HEK293T (cell line): ENCODE data around the gene EGF.
"Not testable (repeated sequence)": the region's sequence is repeated elsewhere in the genome, so short reads cannot be mapped to it uniquely, and the experiment has no call there.

Source experiments
- CTCF ChIA-PET: fragments of 350-600 bp; formaldehyde crosslinking; extraction: SDS; loops from one replicate; lab custom pipeline; 2021; ENCODE audit warnings: antibody characterized with exemption, inconsistent platforms; lab: Yijun Ruan, JAX
- POLR2A ChIA-PET: fragments of 350-600 bp; formaldehyde crosslinking; extraction: SDS; loops from one replicate; lab custom pipeline; 2020; ENCODE audit warnings: antibody characterized with exemption, inconsistent platforms; lab: Yijun Ruan, JAX
- DNase-seq: peaks from one replicate; pipeline ENCODE4 v3.0.0; 2012; ENCODE audit warnings: mixed read lengths; ENCODE audit errors: extremely low spot score
- ARNT ChIP-seq: fragments of 450-650 bp; IDR thresholded peaks from 2 replicates; pipeline ENCODE4 v1.6.1; 2017; ENCODE audit warnings: mild to moderate bottlenecking
- BHLHE40 ChIP-seq: fragments of 450-650 bp; IDR thresholded peaks from 2 replicates; pipeline ENCODE4 v1.6.1; 2016; ENCODE audit warnings: mild to moderate bottlenecking, moderate library complexity, borderline replicate concordance
- CTBP1 ChIP-seq: fragments of 450-650 bp; IDR thresholded peaks from 2 replicates; pipeline ENCODE4 v1.6.1; 2016; ENCODE audit warnings: borderline replicate concordance
- ELF4 ChIP-seq: fragments of 450-650 bp; IDR thresholded peaks from 2 replicates; pipeline ENCODE4 v1.6.1; 2017; ENCODE audit warnings: antibody characterized with exemption
- FOXA1 ChIP-seq: fragments of 450-650 bp; IDR thresholded peaks from 2 replicates; pipeline ENCODE4 v1.6.1; 2016; ENCODE audit warnings: mild to moderate bottlenecking
- FOXK2 ChIP-seq: fragments of 450-650 bp; IDR thresholded peaks from 2 replicates; pipeline ENCODE4 v1.6.1; 2016; ENCODE audit warnings: mild to moderate bottlenecking
- FOXM1 ChIP-seq: fragments of 450-650 bp; IDR thresholded peaks from 2 replicates; pipeline ENCODE4 v1.6.1; 2017; ENCODE audit warnings: mild to moderate bottlenecking, borderline replicate concordance
- HDGF ChIP-seq: fragments of 450-650 bp; IDR thresholded peaks from 2 replicates; pipeline ENCODE4 v1.6.1; 2017; ENCODE audit warnings: antibody characterized with exemption, borderline replicate concordance
- L3MBTL2 ChIP-seq: fragments of 450-650 bp; conservative IDR thresholded peaks from 2 replicates; pipeline ENCODE4 v1.6.1; 2016; ENCODE audit warnings: mild to moderate bottlenecking
- LEF1 ChIP-seq: fragments of 450-650 bp; IDR thresholded peaks from 2 replicates; pipeline ENCODE4 v1.6.1; 2017; ENCODE audit warnings: mild to moderate bottlenecking, borderline replicate concordance
- NFRKB ChIP-seq: fragments of 450-650 bp; IDR thresholded peaks from 2 replicates; pipeline ENCODE4 v1.6.1; 2016; ENCODE audit warnings: mild to moderate bottlenecking, moderate library complexity
- PKNOX1 ChIP-seq: fragments of 450-650 bp; IDR thresholded peaks from 2 replicates; pipeline ENCODE4 v1.6.1; 2016
- SP1 ChIP-seq: fragments of 450-650 bp; IDR thresholded peaks from 2 replicates; pipeline ENCODE4 v1.6.1; 2017
- SUZ12 ChIP-seq: fragments of 450-650 bp; IDR thresholded peaks from 2 replicates; pipeline ENCODE4 v1.6.1; 2016; ENCODE audit warnings: mild to moderate bottlenecking
- TARDBP ChIP-seq: fragments of 450-650 bp; IDR thresholded peaks from 2 replicates; pipeline ENCODE4 v1.6.1; 2016
- ZNF384 ChIP-seq: fragments of 450-650 bp; IDR thresholded peaks from 2 replicates; pipeline ENCODE4 v1.6.1; 2016

The EGF gene

GRCh38 chr4:110032603-110033002 lies 119.9 kb downstream of the EGF start:
- CTCF ChIA-PET: no interaction called here

GRCh38 chr4:110033355-110034025 lies 120.8 kb downstream of the EGF start:
- TF ChIP-seq CTBP1: no peak
- no peak for TF ChIP-seq ELF4
- no peak for TF ChIP-seq ZNF384
- TF ChIP-seq LEF1: no peak
- no peak for TF ChIP-seq HDGF
- TF ChIP-seq FOXA1: no peak
- no peak for TF ChIP-seq FOXM1
- POLR2A ChIA-PET: no interaction called here
- DNase-seq: no peak
- CTCF ChIA-PET: interaction anchor here (0.5 kb wide), 1 partner anchor 478 kb away, joined by 4 read pairs; no protein-coding TSS in a partner anchor

More at GRCh38 chr4:110032603-110033002, 119.9 kb downstream of the EGF start:
- TF ChIP-seq FOXK2 (no peak), SP1 (no peak), BHLHE40 (no peak)
- no peak for DNase-seq
- POLR2A ChIA-PET: no interaction called here

GRCh38 chr4:110034026-110034393 lies 121.3 kb downstream of the EGF start:
- ChIA-PET POLR2A (no interaction called here), CTCF (interaction anchor here (0.8 kb wide), 1 partner anchor 16 kb away, joined by 6 read pairs; no protein-coding TSS in a partner anchor)
- DNase-seq: no peak
- no peak for TF ChIP-seq ARNT
- no peak for TF ChIP-seq FOXM1
- no peak for TF ChIP-seq HDGF
- TF ChIP-seq ELF4: no peak

- CTCF ChIA-PET: interaction anchor here (0.6 to 1.3 kb wide), 2 partner anchors 10 to 306 kb away, joined by 3 to 6 read pairs; no protein-coding TSS in a partner anchor
- DNase-seq, POLR2A ChIA-PET: not testable (repeated sequence)
These were observed 126.5 kb downstream of the EGF start for GRCh38 chr4:110039164-110039563.

GRCh38 chr4:110041735-110042134 lies 129.1 kb downstream of the EGF start:
- no peak for DNase-seq
- no peak for TF ChIP-seq ZNF384
- no peak for TF ChIP-seq FOXM1
- no peak for TF ChIP-seq FOXA1
- TF ChIP-seq L3MBTL2: no peak
- TF ChIP-seq HDGF: no peak
- TF ChIP-seq BHLHE40: no peak
- no peak for TF ChIP-seq PKNOX1
- TF ChIP-seq FOXK2: no peak
- ChIA-PET CTCF (no interaction called here), POLR2A (no interaction called here)

GRCh38 chr4:110042545-110043517 lies 130.1 kb downstream of the EGF start:
- TF ChIP-seq FOXA1 (no peak), FOXK2 (no peak), TARDBP (no peak), ARNT (no peak), SUZ12 (no peak), PKNOX1 (no peak), CTBP1 (no peak), L3MBTL2 (no peak), LEF1 (no peak), ELF4 (no peak), NFRKB (no peak), BHLHE40 (no peak)
- CTCF ChIA-PET: interaction anchor here (0.6 kb wide), 1 partner anchor 25 kb away, joined by 4 read pairs; no protein-coding TSS in a partner anchor
- DNase-seq: no peak
- POLR2A ChIA-PET: no interaction called here

GRCh38 chr4:110046588-110047049 lies 133.9 kb downstream of the EGF start:
- POLR2A ChIA-PET: no interaction called here

More at GRCh38 chr4:110046588-110047049, 133.9 kb downstream of the EGF start:
- no peak for TF ChIP-seq ARNT
- no peak for TF ChIP-seq LEF1
- TF ChIP-seq L3MBTL2: no peak
- TF ChIP-seq ELF4: no peak
- no peak for TF ChIP-seq FOXM1
- TF ChIP-seq NFRKB: no peak
- TF ChIP-seq SUZ12: no peak
- CTCF ChIA-PET: no interaction called here
- DNase-seq: no peak
